Measurements from ENCODE around the gene SLC24A4. TPM values are rescaled to one million over a fixed set of nuclear protein-coding genes. Genes with fewer than 3 reads are reported as not detected.

SLC24A4 gene
- total RNA-seq, 1 experiment from 2014 or later: not detected

- no peaks in the 10 kb centered on the region for H3K27me3 ChIP-seq (ENCODE audit: insufficient read depth, low read length)
- ChIA-PET POLR2A (no interaction called here), RAD21 (ENCODE audit: low non-redundant PET in 1 of 2, low total read pairs in 2 of 2, uncharacterized antibody in 2 of 2, unreplicated experiment in 2 of 2) (no interaction called here), CTCF (no interaction called here)
- no peaks in the 10 kb centered on the region for H3K4me1 ChIP-seq (ENCODE audit: control insufficient read depth in 1 of 2, insufficient read depth in 2 of 2, low read length in 2 of 2)
- ATAC-seq: no peak
- no peaks in the 10 kb centered on the region for H3K36me3 ChIP-seq (ENCODE audit: control insufficient read depth in 1 of 2, insufficient read depth in 2 of 2, low read length in 2 of 2)
- no peaks in the 10 kb centered on the region for H3K9me2 ChIP-seq (ENCODE audit: insufficient read depth)
- H3K9me3 ChIP-seq (ENCODE audit: control insufficient read depth in 1 of 2, insufficient read depth in 1 of 2, low read depth in 1 of 2, low read length in 2 of 2): no peaks in the 10 kb centered on the region
- H3K4me2 ChIP-seq (ENCODE audit: low read length): no peak overlapping the region
- no peak overlapping the region for H2AFZ ChIP-seq (ENCODE audit: low read depth, low read length, poor library complexity, severe bottlenecking)
- H3K9ac ChIP-seq (ENCODE audit: low read length): no peak overlapping the region
- H3K27ac ChIP-seq (ENCODE audit: low read depth, low read length): no peak overlapping the region
- H3K79me2 ChIP-seq (ENCODE audit: insufficient read depth, low read length): no peaks in the 10 kb centered on the region
- H3K4me3 ChIP-seq (replicated peaks in 1 of 2; ENCODE audit: low read depth in 1 of 2, low read length in 2 of 2): no peak overlapping the region
- BruUV-seq (replicated peaks): no TSS peak
- no peaks in the 10 kb centered on the region for H4K20me1 ChIP-seq (ENCODE audit: insufficient read depth)
- intact Hi-C loops (cut with micrococcal nuclease): no loop called here
- TF ChIP-seq, protein P1, sequence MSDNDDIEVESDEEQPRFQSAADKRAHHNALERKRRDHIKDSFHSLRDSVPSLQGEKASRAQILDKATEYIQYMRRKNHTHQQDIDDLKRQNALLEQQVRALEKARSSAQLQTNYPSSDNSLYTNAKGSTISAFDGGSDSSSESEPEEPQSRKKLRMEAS (IDR thresholded peaks at IDR 0.05): no peak
- TF ChIP-seq ELF1 (IDR thresholded peaks at IDR 0.05; ENCODE audit: borderline replicate concordance, low read depth) (no peak), CEBPB (IDR thresholded peaks at IDR 0.05; ENCODE audit: low read depth) (no peak), RAD21 (IDR thresholded peaks at IDR 0.05; ENCODE audit: low read depth) (no peak), SP1 (IDR thresholded peaks at IDR 0.05; ENCODE audit: low read depth) (no peak), EGR1 (IDR thresholded peaks at IDR 0.05; ENCODE audit: low read depth) (no peak), JUND (IDR thresholded peaks at IDR 0.05) (no peak), YY1 (IDR thresholded peaks at IDR 0.05; ENCODE audit: extremely low read depth, insufficient replicate concordance, low read depth, low read length) (no peak), POLR2A (IDR thresholded peaks at IDR 0.05; ENCODE audit: borderline replicate concordance, extremely low read depth, insufficient read depth, insufficient read length) (no peak), CTCF (IDR thresholded peaks at IDR 0.05 in 2 of 3, conservative IDR thresholded peaks at IDR 0.05 in 1 of 3; ENCODE audit: borderline replicate concordance in 1 of 3, insufficient read depth in 1 of 3, low read depth in 2 of 3, low read length in 2 of 3) (no peak), SRF (IDR thresholded peaks at IDR 0.05; ENCODE audit: low read depth) (no peak), EZH2phosphoT487 (IDR thresholded peaks at IDR 0.05; ENCODE audit: borderline replicate concordance) (no peak), TCF7L2 (IDR thresholded peaks at IDR 0.05; ENCODE audit: borderline replicate concordance, extremely low read depth, insufficient read depth, insufficient read length) (no peak)
- TF ChIP-seq, protein P2, sequence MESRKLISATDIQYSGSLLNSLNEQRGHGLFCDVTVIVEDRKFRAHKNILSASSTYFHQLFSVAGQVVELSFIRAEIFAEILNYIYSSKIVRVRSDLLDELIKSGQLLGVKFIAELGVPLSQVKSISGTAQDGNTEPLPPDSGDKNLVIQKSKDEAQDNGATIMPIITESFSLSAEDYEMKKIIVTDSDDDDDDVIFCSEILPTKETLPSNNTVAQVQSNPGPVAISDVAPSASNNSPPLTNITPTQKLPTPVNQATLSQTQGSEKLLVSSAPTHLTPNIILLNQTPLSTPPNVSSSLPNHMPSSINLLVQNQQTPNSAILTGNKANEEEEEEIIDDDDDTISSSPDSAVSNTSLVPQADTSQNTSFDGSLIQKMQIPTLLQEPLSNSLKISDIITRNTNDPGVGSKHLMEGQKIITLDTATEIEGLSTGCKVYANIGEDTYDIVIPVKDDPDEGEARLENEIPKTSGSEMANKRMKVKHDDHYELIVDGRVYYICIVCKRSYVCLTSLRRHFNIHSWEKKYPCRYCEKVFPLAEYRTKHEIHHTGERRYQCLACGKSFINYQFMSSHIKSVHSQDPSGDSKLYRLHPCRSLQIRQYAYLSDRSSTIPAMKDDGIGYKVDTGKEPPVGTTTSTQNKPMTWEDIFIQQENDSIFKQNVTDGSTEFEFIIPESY (IDR thresholded peaks at IDR 0.05; ENCODE audit: extremely low read depth, insufficient replicate concordance, low read length): no peak
- TF ChIP-seq, protein P3, sequence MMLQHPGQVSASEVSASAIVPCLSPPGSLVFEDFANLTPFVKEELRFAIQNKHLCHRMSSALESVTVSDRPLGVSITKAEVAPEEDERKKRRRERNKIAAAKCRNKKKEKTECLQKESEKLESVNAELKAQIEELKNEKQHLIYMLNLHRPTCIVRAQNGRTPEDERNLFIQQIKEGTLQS (IDR thresholded peaks at IDR 0.05): no peak
- TF ChIP-seq, protein P4, sequence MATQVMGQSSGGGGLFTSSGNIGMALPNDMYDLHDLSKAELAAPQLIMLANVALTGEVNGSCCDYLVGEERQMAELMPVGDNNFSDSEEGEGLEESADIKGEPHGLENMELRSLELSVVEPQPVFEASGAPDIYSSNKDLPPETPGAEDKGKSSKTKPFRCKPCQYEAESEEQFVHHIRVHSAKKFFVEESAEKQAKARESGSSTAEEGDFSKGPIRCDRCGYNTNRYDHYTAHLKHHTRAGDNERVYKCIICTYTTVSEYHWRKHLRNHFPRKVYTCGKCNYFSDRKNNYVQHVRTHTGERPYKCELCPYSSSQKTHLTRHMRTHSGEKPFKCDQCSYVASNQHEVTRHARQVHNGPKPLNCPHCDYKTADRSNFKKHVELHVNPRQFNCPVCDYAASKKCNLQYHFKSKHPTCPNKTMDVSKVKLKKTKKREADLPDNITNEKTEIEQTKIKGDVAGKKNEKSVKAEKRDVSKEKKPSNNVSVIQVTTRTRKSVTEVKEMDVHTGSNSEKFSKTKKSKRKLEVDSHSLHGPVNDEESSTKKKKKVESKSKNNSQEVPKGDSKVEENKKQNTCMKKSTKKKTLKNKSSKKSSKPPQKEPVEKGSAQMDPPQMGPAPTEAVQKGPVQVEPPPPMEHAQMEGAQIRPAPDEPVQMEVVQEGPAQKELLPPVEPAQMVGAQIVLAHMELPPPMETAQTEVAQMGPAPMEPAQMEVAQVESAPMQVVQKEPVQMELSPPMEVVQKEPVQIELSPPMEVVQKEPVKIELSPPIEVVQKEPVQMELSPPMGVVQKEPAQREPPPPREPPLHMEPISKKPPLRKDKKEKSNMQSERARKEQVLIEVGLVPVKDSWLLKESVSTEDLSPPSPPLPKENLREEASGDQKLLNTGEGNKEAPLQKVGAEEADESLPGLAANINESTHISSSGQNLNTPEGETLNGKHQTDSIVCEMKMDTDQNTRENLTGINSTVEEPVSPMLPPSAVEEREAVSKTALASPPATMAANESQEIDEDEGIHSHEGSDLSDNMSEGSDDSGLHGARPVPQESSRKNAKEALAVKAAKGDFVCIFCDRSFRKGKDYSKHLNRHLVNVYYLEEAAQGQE (IDR thresholded peaks at IDR 0.05; ENCODE audit: low read depth): no peak
- no peak for DNase-seq (ENCODE audit: low read depth, low spot score)
Measured at GRCh38 chr14:92310776-92311375, 12.1 kb upstream of the SLC24A4 start.
